Measurements from ENCODE around the gene EFNA5.

Gene EFNA5

DNA sequence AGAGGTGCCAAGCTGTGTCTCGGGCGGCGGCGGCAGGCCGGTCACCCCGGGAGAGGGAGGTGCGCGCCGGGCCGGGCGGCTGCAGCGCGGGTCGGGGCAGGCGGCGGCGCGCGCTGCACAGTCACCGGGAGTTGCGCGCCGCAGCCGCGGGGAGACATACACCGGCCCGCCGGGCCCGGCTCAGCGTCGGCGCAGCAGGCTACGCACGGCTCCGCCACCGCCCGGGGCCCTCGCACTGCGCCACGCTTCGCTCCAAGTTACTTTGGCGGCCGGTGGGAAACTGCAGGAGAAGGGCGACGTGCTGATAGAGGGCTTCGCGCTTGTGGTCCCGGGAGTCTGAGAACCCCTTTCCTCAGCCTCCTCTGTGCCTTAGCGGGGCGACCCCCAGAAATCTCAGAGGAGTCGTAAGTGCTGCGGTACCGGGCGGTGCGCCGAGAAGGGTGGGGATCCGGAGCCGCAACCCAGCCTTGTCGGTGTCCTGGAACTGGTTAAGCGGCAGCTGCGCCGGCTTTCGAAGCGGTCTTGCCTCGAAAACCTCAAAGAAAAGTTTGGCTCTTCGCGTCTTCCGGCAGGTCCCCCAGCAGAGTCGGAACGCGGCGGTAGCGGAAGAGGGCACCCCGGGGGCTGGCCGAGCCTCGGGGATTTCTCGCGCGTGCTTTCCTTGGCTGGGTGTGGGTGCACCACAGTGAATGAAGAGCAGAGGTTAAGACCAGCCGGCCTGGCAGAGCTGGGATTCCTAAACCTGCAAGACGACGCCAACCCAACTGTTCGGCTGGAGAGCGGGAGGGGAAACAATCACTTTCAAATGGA lies at the start of gene EFNA5:
EFNA5 (minus strand) TSS at position 6 of the 810 bp plus-strand sequence.
- DNase-seq (ENCODE audit: low spot score): no peak

DNA sequence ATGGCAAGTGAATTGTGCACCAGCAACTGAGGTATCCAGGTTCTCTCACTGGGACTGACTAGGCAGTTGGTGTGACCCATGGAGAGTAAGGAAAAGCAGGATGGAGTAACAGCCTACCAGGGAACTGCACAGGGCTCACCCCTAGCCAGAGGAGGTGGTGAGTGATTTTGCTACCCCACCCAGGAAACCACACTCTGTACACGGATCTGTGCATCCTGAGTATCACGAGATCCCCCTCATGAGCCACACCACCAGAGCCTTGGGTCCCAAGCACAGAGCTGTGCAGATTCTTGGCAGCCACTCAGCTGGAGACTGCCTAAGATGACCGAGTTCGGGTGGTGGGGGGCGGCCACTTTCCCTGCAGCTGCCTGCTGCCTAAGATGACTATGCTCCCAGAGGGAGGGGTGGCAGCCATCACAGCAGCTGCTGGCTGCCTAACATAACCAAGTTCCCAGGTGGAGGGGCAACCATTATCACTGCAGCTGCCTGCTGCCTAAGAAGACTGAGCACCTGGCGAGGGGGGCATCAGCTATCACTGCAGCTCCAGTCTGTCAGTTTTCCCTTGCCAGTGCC lies 48.4 kb upstream of the EFNA5 start:
- DNase-seq (ENCODE audit: low spot score): no peak

DNA sequence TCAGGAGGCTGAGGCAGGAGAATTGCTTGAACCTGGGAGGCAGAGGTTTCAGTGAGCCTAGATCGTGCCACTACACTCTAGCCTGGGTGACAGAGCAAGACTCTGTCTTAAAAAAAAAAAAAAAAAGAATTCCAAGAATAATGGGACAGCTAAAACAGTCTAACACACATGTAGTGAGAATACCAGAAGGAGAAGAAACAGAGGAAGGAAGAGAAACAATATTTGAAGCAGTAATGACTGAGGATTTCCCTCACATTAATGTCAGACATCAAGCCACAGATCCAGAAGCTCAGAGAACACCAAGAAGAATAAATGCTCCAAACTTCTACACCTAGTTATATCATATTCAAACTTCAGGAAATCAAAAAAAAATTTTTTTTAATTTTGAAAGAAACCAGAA lies 47.1 kb upstream of the EFNA5 start:
- DNase-seq (ENCODE audit: low spot score): no peak

DNA sequence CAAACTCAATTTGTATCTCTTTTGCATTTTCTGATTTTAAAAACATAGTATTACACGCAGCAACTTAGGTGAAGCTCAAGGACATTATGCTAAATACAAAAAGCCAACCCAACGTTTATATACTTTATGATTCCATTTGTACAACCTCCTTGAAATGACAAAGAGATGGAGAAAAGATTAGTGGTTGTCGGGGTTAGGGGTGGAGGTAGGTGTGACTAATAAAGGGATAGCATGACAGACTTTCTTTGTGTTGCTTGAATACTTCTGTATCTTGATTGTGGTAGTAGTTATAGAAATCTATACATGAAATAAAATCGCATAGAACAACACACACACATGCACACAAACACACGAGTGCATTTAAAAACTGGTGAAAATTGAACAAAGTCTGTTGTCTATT lies 42.5 kb upstream of the EFNA5 start:
- no peak for DNase-seq (ENCODE audit: low spot score)

DNA sequence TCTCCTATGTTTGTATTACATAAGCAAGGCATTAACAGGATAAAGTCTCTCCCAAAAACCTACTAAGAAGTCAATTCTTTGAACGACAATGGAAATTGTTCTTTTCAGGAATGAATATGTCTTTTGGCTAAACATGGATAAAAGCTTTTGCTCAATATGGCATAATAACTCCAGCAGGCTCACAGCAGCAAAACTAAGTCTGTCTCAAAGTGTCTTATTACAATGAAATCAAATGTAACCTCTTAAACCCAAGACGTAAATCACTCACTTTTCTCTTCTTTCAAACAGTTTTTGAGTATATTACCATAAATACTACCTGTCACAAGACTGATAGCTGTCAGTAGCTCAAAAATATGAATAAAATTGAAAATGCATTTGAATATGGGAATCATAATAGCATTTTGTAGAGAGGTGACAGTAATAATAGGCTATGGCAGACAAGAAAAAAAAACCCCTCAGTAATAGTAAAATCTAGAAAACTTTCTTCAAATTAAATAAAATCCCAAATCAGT lies 41.7 kb upstream of the EFNA5 start:
- DNase-seq (ENCODE audit: low spot score): no peak

DNA sequence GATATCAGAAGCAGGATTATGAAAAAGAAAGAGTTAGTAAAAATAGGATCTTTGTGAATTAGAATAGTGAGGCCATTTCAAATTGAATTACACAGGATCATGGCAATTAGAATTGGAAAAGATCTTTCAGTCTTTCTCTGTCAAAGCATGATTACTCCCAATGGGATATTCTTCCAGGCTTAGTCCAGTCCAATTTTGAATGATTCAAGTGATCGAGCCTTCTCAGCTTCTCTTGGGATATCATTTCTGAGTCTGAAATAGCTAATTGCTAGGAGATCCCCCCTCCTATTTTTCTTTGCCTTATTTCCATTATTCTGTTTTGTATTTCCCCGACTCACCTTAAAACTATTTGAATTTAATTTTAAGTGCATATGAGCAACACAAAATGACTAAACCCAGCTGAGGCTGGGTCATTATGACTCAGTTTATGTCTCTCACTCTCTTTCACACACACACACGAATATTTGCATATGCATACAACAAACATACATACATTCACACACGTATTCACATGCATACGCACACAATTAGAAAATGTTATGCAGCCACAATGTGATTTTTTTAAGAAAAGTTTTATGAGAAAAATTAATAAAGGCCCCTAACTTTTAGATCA lies 34.8 kb upstream of the EFNA5 start:
- DNase-seq (ENCODE audit: low spot score): no peak

DNA sequence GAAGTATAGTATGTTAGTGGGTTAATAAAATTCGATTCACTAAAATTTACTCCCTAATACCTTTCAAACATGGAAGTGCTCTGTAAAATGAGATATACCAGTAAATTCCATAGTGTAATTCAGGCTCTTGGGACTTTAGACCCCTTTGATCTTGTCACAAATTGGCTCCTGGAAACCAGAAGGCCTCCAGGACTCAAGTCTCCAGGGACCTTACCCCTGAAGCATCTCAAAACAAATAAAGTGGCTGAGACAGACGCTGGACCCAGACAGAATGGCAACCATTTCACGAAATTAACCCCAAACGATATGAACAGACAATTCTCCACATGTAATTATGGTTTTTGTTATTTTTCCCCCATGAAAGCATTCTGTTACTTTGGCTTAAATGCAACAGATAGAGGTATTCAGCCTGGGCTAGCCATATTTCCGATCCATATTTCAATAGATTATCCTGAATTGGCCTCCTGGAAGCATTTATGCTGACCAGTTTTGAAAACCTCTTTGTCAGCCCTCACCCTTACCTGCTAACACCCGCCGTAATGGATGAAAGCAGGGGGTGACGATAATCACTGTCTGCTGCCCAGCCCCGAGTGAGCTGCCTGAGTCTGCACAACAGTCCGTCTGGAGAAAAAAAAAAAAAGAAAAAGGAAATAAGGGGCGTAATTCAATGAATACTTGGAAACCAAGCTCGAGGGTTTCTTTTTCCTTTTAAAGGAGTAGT lies 34.1 kb upstream of the EFNA5 start:
- DNase-seq (ENCODE audit: low spot score): no peak

DNA sequence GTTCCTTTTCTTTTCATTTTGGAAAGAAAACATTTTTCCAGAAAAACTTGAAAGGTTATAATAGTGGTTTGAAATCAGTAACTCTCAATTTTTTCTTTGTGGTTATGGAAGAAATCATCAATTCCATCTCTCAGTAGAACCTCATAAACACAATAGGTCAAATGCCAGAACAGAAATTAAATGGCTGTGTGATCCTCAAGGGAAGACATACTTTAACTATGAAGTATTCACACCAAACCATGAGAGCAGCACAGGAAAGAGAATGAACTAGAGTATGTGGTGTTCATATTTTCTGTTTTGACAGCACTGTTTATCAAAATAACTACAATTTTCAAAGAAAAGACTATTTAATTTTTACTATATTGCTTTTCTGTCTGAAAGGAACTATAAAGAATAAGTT lies 29.7 kb upstream of the EFNA5 start:
- no peak for DNase-seq (ENCODE audit: low spot score)

DNA sequence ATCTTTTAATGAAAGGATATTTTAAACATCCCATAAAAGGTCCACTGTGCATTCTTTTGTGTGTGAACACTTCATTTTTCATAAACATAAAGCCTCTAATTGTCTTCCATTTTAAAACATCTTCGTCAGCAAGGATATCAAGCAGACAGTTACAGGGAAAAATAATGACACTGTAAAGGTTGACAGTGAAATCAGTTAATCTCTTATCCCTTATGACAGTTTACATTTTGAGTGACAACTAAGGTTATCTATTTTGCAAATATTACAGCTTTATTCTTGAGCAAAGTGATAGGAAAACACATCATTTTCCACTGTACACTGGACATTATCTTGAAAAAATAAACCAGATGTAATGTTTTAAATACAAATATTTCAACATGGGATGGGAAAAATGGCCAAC lies 28.7 kb upstream of the EFNA5 start:
- DNase-seq (ENCODE audit: low spot score): no peak

DNA sequence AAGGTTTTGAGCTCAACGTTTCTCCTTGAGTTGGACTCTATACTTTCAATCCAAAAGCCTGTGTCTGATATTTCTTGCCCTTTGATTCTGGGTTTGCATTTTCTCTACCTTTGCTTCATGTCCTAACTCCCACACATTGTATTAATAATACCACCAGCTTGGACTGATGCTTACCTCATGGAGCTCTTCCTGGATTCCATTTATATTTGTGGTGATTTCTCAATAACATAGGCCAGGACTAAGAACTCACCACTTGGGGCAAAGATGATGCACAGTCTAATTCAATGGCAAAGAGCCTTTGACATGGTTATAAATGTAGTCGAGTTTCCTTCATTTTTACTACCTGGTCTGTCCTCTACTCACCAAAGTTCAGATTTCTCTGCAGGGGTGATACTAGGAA lies 27.5 kb upstream of the EFNA5 start:
- no peak for DNase-seq (ENCODE audit: low spot score)

DNA sequence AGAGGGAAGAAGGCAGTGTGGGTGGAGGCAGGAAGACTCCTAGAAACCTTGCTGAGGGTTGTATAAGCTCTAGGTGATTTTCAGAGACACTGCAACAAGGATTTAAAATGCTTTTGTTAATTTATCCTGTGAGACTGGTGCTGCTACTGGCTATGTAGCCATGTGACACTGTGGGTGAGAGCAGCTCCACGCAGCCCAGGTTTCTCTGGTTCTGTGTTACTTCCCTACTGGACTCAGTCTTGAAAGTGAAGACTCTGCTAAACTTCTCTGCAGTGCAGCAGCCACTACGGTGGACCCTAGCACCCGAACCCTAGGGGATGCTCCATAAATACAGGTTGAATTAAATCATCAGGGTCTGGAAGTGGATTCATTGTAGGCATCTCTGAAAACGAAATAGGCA lies 25.8 kb upstream of the EFNA5 start:
- no peak for DNase-seq (ENCODE audit: low spot score)

DNA sequence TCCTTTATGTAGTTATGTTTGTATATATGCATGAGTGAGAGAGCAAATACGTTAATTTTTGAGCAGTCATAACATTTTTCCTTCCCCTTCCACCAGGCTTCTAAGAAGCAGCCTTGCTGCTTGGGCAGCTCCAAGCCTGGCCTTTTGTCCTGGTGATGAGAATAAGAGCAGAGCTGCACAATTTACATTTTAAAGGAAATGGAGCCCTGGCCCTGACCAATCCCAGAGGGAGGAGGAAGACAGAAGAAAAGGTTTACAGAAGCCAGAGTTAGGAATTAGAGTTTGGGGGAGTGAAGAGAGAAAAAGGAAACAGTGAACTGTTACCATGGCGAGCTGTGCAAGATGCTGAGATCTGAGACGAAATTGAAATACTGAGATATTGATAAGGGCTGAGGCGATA lies 25.3 kb upstream of the EFNA5 start:
- DNase-seq (ENCODE audit: low spot score): no peak

DNA sequence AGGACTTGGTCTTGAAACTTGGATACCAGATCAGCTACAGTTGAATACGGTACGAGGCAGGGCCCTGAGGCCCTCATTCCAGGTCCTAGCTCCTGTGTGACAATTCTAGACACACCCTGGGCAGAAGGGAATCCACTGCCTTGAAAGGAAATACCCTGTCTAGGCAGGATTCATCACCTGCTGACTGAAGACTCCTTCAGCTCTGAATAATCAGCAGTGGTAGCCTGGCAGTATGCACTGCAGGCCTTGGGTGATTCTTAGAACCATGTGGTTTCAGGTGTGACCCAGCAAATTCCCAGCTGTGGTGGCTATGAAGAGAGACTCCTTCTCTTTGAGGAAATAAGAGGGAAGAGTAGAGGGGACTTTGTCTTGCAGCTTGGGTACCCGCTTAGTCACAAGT lies 17.2 kb upstream of the EFNA5 start:
- DNase-seq (ENCODE audit: low spot score): no peak

DNA sequence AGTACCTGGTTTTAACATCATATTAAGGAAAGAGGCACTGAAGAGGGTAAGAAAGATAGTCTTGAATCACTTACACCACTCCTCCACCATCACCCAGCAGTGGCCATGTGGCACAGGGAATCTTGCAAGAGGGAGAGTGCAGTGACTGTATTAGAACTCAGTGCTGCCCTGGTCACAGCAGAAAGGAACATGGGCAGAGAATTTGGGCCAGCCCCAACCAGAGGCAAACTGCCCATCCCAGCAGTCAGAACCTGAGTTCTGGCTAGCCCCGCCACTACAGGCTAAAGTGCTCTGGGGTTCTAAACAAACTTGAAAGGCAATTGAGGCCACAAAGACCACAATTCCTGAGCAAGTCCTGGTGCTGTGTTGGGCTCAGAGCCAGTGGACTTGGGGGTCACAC lies 16.7 kb upstream of the EFNA5 start:
- DNase-seq (ENCODE audit: low spot score): no peak

DNA sequence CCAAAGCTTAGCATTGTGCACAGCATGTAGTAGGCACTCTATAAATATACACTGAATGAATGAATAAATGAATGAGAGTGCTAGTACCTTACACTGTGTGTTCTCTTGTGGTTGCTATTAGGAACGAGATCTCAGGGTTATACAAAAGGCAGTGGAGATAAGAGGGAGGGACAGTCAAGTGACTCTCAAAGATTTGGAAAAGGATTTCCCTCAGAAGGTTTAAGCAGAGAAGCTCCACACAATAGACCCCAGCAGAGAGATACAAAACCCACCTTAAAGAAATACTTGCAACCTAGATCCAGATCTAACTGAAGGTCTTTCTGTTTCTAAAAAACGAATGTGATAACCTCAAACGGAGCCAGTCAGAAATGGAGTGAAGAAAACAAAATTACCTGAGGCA lies 11.8 kb upstream of the EFNA5 start:
- DNase-seq (ENCODE audit: low spot score): no peak

DNA sequence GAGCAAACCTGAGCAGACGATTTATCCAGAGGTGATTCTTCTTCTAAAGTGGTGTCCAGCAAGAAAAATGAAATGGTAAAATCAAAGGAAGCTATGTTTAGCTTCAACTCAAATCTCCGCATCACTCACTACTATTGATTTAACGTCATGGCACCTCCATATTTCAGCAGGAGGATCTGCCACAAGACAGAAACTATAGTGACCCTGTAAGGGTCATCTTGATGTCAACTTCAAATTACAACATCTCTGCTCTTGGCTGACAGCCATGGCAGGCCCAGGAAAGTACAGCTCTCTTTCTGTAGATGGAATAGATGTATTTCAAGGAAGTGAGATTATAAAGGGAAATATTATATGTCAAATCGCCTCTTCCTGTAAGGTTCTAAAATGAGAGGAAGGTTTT lies 10.1 kb upstream of the EFNA5 start:
- DNase-seq (ENCODE audit: low spot score): no peak

DNA sequence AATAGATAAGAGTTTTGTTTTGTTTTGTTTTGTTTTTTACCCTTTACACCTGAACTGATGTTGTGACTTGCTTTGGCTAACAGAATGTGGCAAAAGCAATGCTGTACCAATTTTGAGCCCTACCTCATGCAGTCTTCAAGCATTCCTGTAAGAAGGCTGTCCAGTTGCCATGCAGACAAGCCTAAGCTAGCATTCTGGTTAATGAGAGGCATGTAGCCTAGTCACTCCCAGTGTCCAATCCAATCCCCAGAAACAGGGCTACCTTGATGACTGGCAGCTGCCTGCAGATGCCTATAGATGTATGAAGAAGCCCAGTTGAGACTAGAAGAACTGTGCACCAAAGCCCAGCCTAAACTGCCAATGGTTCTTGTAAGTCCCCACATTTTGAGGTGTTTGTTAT lies 9.4 kb upstream of the EFNA5 start:
- DNase-seq (ENCODE audit: low spot score): no peak

DNA sequence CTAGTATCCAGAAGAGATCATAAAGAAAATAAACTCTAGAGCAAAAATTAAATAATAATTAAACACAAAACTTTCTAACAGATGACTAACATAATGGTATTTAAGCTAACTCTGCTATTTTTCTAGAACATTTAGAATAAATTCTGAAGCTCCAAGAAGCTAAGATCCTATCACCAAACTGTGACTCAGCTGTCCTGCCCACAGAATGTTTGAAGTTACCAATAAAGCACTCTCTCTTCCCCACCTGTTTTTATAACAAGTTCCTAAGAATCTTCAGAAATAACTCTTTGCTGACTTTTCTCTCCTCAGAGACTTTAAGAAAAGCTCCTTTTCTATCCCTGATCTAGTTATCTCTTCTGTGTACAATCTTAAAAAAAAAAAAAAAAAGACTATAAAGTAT lies 6.0 kb upstream of the EFNA5 start:
- DNase-seq (ENCODE audit: low spot score): no peak

DNA sequence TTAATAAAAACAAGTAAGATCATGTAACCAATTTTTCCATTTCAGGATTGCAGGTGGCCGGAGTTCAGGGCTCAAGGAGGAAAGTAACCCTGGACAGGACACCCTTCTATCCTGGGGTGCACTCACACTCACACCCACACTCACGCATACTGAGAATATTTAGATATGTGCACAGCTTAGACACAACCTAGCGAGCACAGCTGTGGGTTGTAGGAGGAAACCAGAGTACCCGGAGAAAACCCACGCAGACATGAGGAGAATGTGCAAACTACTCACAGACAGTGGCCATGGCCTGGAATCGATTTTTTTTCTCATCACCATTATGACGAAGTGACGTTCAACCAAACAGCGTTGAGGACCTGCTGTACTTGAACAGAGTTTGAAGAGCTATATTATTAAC lies 4.5 kb upstream of the EFNA5 start:
- DNase-seq (ENCODE audit: low spot score): no peak

DNA sequence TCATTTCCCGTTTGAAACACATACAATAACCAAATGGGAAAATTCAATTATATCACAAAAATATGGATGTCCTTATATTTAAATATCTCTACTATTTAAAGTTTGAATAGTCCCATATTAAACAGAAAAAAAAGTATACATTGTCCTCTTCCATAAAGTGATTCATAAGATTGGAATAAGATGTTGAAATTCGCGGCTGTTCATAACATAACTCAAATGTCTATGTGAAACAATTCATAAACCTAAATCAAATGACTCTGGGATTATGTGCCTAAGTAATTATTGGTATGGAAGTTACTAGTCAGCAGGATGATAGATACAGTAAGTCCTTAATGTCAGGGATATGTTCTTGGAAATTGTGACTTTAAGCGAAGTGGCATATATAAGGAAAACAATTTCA lies 3.9 kb upstream of the EFNA5 start:
- no peak for DNase-seq (ENCODE audit: low spot score)

DNA sequence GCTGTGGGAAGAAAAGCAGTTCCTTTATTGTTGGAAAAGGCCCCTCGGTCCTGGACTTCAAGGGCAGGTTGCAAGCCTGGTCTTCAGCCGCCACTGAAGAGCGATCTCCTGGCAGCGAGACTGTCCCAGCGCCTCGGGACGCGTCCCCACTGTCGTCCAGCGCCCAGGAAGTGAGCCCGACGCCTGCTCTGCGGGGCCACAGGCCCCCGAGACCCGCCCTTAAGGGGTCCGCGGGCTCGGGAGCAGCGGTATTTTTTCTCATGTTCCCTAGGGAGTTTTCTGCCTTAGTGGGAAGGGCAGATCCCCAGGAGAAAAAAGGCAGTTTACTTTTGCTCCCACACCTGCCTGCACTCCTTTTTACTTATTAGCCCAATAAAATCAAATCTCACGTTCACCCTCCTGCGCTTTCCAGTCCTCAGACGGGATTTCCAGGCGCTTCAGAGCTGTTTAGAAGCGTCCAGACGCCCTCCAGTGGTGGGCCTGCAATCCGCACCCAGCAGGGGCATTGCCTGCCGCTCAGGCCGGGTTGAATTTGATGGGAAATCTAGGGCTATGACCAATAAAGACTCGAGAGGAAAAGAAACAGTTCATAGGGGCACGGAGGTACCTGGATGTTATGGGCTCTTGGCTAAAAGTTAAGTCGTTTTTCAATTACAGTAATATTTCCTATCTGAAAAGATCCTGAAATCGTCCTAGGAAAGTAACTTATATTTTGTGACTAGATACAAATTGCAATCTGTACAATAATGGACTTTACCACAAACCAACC lies 2.8 kb upstream of the EFNA5 start:
- DNase-seq (ENCODE audit: low spot score): peak; percentile 61

DNA sequence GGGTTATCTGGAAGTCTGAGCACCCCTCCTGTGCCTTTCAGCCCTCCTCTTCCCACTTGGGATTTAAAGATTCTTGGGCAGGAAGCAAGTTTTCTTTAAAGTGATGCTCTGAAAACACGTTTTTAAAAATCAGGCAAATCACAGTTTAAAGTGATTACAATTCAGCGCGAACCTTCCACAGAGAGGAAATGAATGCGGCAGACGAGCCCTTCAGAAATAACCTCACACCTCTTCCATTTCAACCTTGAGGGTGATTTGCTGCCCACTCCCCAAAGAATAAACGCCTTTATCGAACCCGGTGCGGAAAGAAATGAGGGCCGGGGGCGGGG lies 2.3 kb upstream of the EFNA5 start:
- DNase-seq (ENCODE audit: low spot score): no peak

Measured in COLO829 (cell line).